AG04450 (cell line): ENCODE results near the gene LACRT. TPM values are rescaled to one million over a fixed set of nuclear protein-coding genes. Genes with fewer than 3 reads are reported as not detected.

Experiments
- CTCF ChIA-PET: fragments of 300-600, 350-600 bp; formaldehyde crosslinking; extraction: SDS; loops from one replicate; lab custom pipeline; 2022; ENCODE audit warnings: antibody characterized with exemption, inconsistent platforms; lab: Charles Lee
- POLR2A ChIA-PET: fragments of 350-600 bp; formaldehyde crosslinking; extraction: SDS; loops from one replicate; lab custom pipeline; 2021; ENCODE audit warnings: antibody characterized with exemption, inconsistent platforms; lab: Yijun Ruan, JAX
- DNase-seq: peaks from one replicate; pipeline ENCODE4 v3.0.0-alpha.2; 2011; ENCODE audit warnings: low read depth, low spot score
- H3K27ac ChIP-seq: one replicate; pipeline ENCODE4 v1.5.1; 2012; ENCODE audit warnings: low read depth, low read length, control low read depth
- H3K27me3 ChIP-seq: one replicate; pipeline ENCODE4 v1.6.0; 2012; ENCODE audit warnings: low read length; ENCODE audit not compliant: control insufficient read depth, insufficient read depth
- H3K4me3 ChIP-seq: 2 replicates; pipeline ENCODE4 v1.5.1; 2011; ENCODE audit warnings: mild to moderate bottlenecking, low read depth, low read length, control low read depth
- H3K9me3 ChIP-seq: 2 replicates; pipeline ENCODE4 v1.5.1; 2012; ENCODE audit warnings: low read length; ENCODE audit not compliant: control insufficient read depth, insufficient read depth
- polyA plus RNA-seq: library from polyadenylated mRNA; depleted of rRNA; stranded (reverse); fragments of >200 nt; gene quantifications from 2 replicates; pipeline ENCODE4 v1.2.3, GENCODE V29; 2011
- TF ChIP-seq, protein P1 (sequence below): IDR thresholded peaks from 2 replicates; pipeline ENCODE4 v1.5.1; 2011; ENCODE audit warnings: low read depth, low read length, control low read depth, inconsistent platforms

LACRT gene
- polyA plus RNA-seq, 1 experiment = not detected

DNA sequence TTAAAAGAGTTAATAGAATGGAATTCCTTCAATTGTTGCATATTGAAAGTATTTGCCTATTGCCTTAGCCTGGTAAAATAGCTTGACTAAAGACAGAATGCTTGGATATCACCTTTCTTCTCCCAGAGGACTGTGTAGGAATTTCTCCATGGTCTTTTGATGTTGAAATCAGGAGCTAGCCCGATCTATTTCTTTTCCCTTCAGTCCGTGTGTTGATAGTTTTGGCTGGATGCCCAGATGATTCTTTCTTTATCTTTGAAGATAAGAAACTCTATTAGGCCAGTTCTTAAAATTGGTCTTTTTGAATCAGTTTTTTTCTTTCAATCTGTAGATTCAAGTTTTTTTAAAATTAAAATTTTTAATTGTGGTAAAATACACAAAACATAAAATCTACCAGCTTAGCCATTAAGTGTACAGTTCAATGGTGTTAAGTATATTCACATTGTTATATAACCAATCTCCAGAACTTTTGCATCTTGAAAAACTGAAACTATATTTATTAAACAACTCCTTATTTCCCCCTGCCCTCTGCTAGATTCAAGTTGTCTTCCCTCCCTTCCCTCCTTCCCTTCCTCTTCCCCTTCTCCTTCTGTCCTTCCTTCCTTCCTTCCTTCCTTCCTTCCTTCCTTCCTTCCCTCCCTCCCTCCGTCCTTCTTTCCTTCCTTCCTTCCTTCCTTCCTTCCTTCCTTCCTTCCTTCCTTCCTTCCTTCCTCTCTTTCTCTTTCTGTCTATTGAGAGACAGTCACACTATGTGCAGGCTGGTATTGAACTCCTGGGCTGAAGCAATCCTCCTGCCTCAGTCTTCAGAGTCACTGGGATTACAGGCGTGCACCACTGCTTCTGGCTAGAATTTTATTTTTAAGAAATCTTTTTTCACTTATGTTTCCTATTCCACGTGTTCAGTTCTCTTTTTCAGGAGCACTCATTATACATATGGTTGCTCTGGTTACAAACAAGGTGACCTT is 10.1 kb downstream of the LACRT start:
- CTCF ChIA-PET = no interaction called here
- DNase-seq = no peak
- H3K27me3 ChIP-seq = no peaks in the 10 kb centered on the region

DNA sequence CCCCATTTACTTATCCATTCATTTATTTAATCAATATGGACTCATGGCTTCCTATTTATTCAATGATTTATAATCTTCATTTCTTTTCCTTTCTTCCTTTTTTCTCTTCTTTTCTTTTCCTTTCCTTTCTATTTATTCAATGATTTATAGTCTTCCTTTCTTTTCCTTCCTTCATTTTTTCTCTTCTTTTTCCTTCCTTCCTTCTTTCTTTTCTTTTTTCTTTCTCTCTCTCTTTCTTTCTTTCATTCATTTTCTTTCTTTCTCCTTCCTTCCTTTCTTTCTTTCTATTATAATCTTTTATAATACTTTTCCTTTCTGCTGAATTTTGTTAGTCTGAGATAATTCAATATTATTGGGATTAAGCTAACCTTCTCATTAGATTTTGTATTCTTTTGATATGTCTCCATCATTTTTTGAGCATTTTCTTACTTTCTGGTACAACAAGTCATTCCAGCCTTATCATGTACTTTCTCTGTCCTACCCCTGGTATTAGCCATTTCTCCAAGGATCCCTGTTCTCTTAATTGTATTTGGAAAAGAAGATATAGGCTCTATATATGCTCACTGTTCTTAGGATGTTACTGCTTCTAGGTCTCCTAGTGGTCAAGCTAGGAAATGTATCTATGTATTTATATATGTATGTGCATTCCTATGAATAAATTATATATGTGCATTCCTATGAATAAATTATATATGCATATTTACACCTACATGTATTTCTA is 12.1 kb downstream of the LACRT start:
- H3K9me3 ChIP-seq = no peaks in the 10 kb centered on the region
- ChIA-PET CTCF (interaction anchor here (0.7 to 1.5 kb wide), 3 partner anchors 21 to 826 kb away, joined by 3 to 5 read pairs (median 4); no protein-coding TSS in a partner anchor), POLR2A (no interaction called here)
- H3K27ac ChIP-seq = no peak overlapping the region
- DNase-seq = no peak
- H3K27me3 ChIP-seq = no peaks in the 10 kb centered on the region
- H3K4me3 ChIP-seq = no peak overlapping the region
- TF ChIP-seq, protein P1, sequence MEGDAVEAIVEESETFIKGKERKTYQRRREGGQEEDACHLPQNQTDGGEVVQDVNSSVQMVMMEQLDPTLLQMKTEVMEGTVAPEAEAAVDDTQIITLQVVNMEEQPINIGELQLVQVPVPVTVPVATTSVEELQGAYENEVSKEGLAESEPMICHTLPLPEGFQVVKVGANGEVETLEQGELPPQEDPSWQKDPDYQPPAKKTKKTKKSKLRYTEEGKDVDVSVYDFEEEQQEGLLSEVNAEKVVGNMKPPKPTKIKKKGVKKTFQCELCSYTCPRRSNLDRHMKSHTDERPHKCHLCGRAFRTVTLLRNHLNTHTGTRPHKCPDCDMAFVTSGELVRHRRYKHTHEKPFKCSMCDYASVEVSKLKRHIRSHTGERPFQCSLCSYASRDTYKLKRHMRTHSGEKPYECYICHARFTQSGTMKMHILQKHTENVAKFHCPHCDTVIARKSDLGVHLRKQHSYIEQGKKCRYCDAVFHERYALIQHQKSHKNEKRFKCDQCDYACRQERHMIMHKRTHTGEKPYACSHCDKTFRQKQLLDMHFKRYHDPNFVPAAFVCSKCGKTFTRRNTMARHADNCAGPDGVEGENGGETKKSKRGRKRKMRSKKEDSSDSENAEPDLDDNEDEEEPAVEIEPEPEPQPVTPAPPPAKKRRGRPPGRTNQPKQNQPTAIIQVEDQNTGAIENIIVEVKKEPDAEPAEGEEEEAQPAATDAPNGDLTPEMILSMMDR = peak; percentile 44

More for the DNA sequence above, 10.1 kb downstream of the LACRT start:
- H3K27ac ChIP-seq = no peak overlapping the region
- TF ChIP-seq, protein P1 = no peak
- H3K9me3 ChIP-seq = no peaks in the 10 kb centered on the region
- no peak overlapping the region for H3K4me3 ChIP-seq
- POLR2A ChIA-PET = no interaction called here

DNA sequence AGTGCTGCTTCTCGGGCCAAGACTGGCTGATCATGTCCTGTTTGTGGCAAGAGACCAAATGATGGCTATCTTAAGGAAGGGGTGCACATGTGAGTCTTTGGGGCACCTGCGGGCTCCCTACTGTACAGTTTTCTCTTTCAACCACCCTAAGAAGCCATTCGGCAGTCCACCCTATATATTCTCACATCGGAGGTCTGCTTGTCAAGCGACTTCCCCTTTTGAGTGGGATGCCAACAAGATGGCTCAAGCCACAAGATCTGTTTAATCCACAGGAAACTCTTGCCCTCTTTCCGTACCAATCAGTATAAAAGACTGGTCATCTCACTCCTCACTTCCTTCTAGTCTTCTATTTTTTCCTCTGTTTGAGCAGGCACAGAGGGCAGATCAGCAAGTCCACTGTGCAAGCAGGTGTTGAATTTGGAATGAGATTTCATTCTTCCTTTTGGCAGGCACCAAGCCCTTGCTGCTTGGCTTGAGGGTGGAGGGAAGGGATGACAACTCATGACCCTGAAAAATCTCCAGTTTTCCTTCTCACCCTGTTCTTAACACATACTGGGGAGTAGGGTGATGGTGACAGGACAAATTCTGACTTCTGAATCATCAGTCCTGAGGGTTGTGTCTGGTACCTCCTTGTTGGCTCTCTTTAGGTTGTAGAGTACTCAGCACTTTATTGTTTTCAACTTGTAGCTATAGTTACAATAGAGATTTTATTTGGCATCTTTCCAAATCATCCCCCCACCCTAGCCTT is 17.6 kb downstream of the LACRT start:
- Histone ChIP-seq H3K9me3 (no peaks in the 10 kb centered on the region), H3K27me3 (peaks cover 3% of the 10 kb centered on the region), H3K4me3 (no peak overlapping the region), H3K27ac (no peak overlapping the region)
- TF ChIP-seq, protein P1 = no peak
- ChIA-PET CTCF (interaction anchor here (1.0 kb wide), 1 partner anchor 37 kb away, joined by 3 read pairs; no protein-coding TSS in a partner anchor), POLR2A (no interaction called here)
- DNase-seq = no peak

DNA sequence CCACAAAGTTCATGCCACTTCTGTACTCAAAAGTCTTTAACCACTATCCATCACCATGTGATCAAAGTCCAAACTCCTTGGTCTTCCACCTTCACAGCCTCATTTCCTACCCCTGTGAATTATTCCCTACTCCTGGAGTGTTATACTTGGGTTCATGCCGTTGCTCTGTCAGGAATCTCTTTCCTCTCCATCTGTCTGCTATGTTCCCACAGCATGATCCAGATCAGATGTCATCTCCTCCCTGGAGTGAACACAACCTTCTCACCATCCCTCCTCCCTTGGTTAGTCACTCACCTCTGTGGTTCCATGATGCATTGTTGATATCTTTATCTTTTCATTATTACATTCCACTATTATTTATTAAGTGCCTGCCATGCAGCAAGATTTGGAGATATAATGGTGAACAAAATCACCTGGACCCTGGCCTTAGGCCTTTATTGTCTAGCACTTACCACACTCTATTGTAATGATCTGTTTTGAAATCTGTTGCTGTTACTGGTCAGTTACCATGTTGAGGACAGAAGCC is 22.4 kb downstream of the LACRT start:
- Histone ChIP-seq H3K27ac (no peak overlapping the region), H3K27me3 (peaks cover 6% of the 10 kb centered on the region), H3K9me3 (no peaks in the 10 kb centered on the region), H3K4me3 (no peak overlapping the region)
- DNase-seq = no peak
- TF ChIP-seq, protein P1 = no peak
- POLR2A ChIA-PET = no interaction called here
- CTCF ChIA-PET = no interaction called here
